ENCODE measurements around the gene CCDC107. TPM values are rescaled to one million over a fixed set of nuclear protein-coding genes. Genes with fewer than 3 reads are reported as not detected.
A peak's percentile ranks its signal among the peaks of the same experiment; 100 is the strongest.
"Not testable (repeated sequence)": the region's sequence is repeated elsewhere in the genome, so short reads cannot be mapped to it uniquely, and the experiment has no call there.

The CCDC107 gene
- 10 to 100 TPM; 75.2 to 92.2 TPM for total RNA-seq

- Histone ChIP-seq H3K4me3 (peak within 1 kb of the TSS; percentile 98), H3K36me3 (peaks cover 10% of the 10 kb centered on the region), H3K4me1 (ENCODE audit: control insufficient read depth in 1 of 2, low read depth in 2 of 2) (peaks cover 22 to 44% of the 10 kb centered on the region in 2 donors), H3K9me3 (no peaks in the 10 kb centered on the region), H3K27me3 (replicated peaks; ENCODE audit: insufficient read depth) (no peaks in the 10 kb centered on the region), H3K27ac (peak within 1 kb of the TSS; percentile 99)
- DNase-seq (ENCODE audit: low spot score) (no peak), ATAC-seq (ENCODE audit: insufficient number of reproducible peaks, low FRiP score, low read depth) (peak; percentile 72)
- TF ChIP-seq CTCF (IDR thresholded peaks at IDR 0.05): peak; percentile 47
Observed at GRCh38 chr9:35658137-35658967, at the start of gene CCDC107. Gene CCDC107 (plus strand): TSS chr9:35658292. CDS start chr9:35658380, 88 bp downstream.

- H3K9me3 ChIP-seq: no peaks in the 10 kb centered on the region
- peaks cover 11 to 15% of the 10 kb centered on the region in 2 donors for H3K4me1 ChIP-seq (ENCODE audit: control insufficient read depth in 1 of 2, low read depth in 2 of 2)
- no peak for TF ChIP-seq CTCF (IDR thresholded peaks at IDR 0.05)
- H3K4me3 ChIP-seq: no peak overlapping the region
- ATAC-seq (ENCODE audit: insufficient number of reproducible peaks, low FRiP score, low read depth) (no peak), DNase-seq (ENCODE audit: low spot score) (no peak)
- no peak overlapping the region for H3K27ac ChIP-seq
- H3K36me3 ChIP-seq: peaks cover 24% of the 10 kb centered on the region
- no peaks in the 10 kb centered on the region for H3K27me3 ChIP-seq (replicated peaks; ENCODE audit: insufficient read depth)
Observed at GRCh38 chr9:35609001-35609819, 48.9 kb upstream of the CCDC107 start.

GRCh38 chr9:35609820-35610163 lies 48.3 kb upstream of the CCDC107 start:
- Histone ChIP-seq H3K4me1 (ENCODE audit: control insufficient read depth in 1 of 2, low read depth in 2 of 2) (peaks cover 11 to 15% of the 10 kb centered on the region in 2 donors), H3K9me3 (no peaks in the 10 kb centered on the region), H3K36me3 (peaks cover 24% of the 10 kb centered on the region), H3K27ac (no peak overlapping the region), H3K27me3 (replicated peaks; ENCODE audit: insufficient read depth) (no peaks in the 10 kb centered on the region), H3K4me3 (no peak overlapping the region)
- DNase-seq (ENCODE audit: low spot score) (no peak), ATAC-seq (ENCODE audit: insufficient number of reproducible peaks, low FRiP score, low read depth) (no peak)
- TF ChIP-seq CTCF (IDR thresholded peaks at IDR 0.05): no peak

GRCh38 chr9:35611230-35611797 lies 46.8 kb upstream of the CCDC107 start:
- Histone ChIP-seq H3K27ac (no peak overlapping the region), H3K4me1 (ENCODE audit: control insufficient read depth in 1 of 2, low read depth in 2 of 2) (peaks cover 7 to 10% of the 10 kb centered on the region in 2 donors), H3K9me3 (no peaks in the 10 kb centered on the region), H3K36me3 (peaks cover 24% of the 10 kb centered on the region), H3K27me3 (replicated peaks; ENCODE audit: insufficient read depth) (no peaks in the 10 kb centered on the region), H3K4me3 (no peak overlapping the region)
- peak; percentile 57 for TF ChIP-seq CTCF (IDR thresholded peaks at IDR 0.05)
- no peak for ATAC-seq (ENCODE audit: insufficient number of reproducible peaks, low FRiP score, low read depth)
- no peak for DNase-seq (ENCODE audit: low spot score)

- ATAC-seq (ENCODE audit: insufficient number of reproducible peaks, low FRiP score, low read depth); H3K4me3 ChIP-seq; DNase-seq (ENCODE audit: low spot score); H3K4me1 ChIP-seq (ENCODE audit: control insufficient read depth in 1 of 2, low read depth in 2 of 2); H3K27ac ChIP-seq; H3K27me3 ChIP-seq (replicated peaks; ENCODE audit: insufficient read depth); H3K9me3 ChIP-seq: not testable (repeated sequence)
- peaks cover 24% of the 10 kb centered on the region for H3K36me3 ChIP-seq
Observed at GRCh38 chr9:35612066-35612465, 46.0 kb upstream of the CCDC107 start.
